Mesenchymal stem cell (in vitro differentiated cells and primary cell): ENCODE results near the gene TUBB2A.

ENCODE experiments used
- DNase-seq: peaks from one replicate; pipeline ENCODE4 v3.0.0-alpha.2; 2013
- H2AFZ ChIP-seq: one replicate; pipeline ENCODE4 v1.6.1; 2013; ENCODE audit warnings: low read depth, mild to moderate bottlenecking, control low read depth, inconsistent platforms, low read length, moderate library complexity
- H2AK5ac ChIP-seq: 2 replicates; pipeline ENCODE4 v1.6.1; 2013; ENCODE audit warnings: low read length, moderate library complexity, mild to moderate bottlenecking, inconsistent platforms; ENCODE audit not compliant: severe bottlenecking
- H2BK120ac ChIP-seq: one replicate; pipeline ENCODE4 v1.6.1; 2013; ENCODE audit warnings: low read depth, mild to moderate bottlenecking, inconsistent platforms, low read length, moderate library complexity
- H2BK12ac ChIP-seq, 2 experiments: one replicate each; pipeline ENCODE4 v1.6.1; 2013; ENCODE audit warnings: inconsistent platforms in 2 of 2, low read length in 2 of 2, mild to moderate bottlenecking in 2 of 2, moderate library complexity in 2 of 2, control low read depth in 1 of 2
- H2BK15ac ChIP-seq: one replicate; pipeline ENCODE4 v1.6.1; 2013; ENCODE audit warnings: mild to moderate bottlenecking, low read depth, inconsistent platforms; ENCODE audit not compliant: poor library complexity, severe bottlenecking
- H2BK5ac ChIP-seq: 2 replicates; pipeline ENCODE4 v1.6.1; 2013; ENCODE audit warnings: low read depth, mild to moderate bottlenecking, low read length, control low read depth, inconsistent platforms; ENCODE audit not compliant: poor library complexity, severe bottlenecking
- H3K14ac ChIP-seq, 2 experiments: one replicate each; pipeline ENCODE4 v1.6.1; 2013; ENCODE audit warnings: inconsistent platforms in 2 of 2, low read length in 2 of 2, control low read depth in 1 of 2, mild to moderate bottlenecking in 1 of 2, moderate library complexity in 1 of 2
- H3K18ac ChIP-seq, 2 experiments: one replicate each; pipeline ENCODE4 v1.6.1; 2013; ENCODE audit warnings: inconsistent platforms in 2 of 2, low read length in 2 of 2, control low read depth in 1 of 2, low read depth in 1 of 2, mild to moderate bottlenecking in 1 of 2
- H3K23ac ChIP-seq, 2 experiments: one replicate each; pipeline ENCODE4 v1.6.1; 2013; ENCODE audit warnings: inconsistent platforms in 2 of 2, low read length in 2 of 2, mild to moderate bottlenecking in 2 of 2, moderate library complexity in 2 of 2, control low read depth in 1 of 2
- H3K27ac ChIP-seq: 2 replicates; pipeline ENCODE4 v1.5.1; 2013; ENCODE audit warnings: mild to moderate bottlenecking, moderate library complexity, low read length, control low read depth, inconsistent platforms; ENCODE audit not compliant: poor library complexity, severe bottlenecking
- H3K27me3 ChIP-seq, 2 experiments: 2 replicates each; pipeline versions ENCODE4 v1.6.1 to v1.7.0; 2013; ENCODE audit warnings: low read length in 2 of 2, mild to moderate bottlenecking in 2 of 2, moderate library complexity in 2 of 2, control low read depth in 1 of 2, inconsistent platforms in 1 of 2; ENCODE audit not compliant: control insufficient read depth in 1 of 2, insufficient read depth in 1 of 2
- H3K36me3 ChIP-seq, 2 experiments: 2 replicates each; pipeline versions ENCODE4 v1.6.1 to v1.7.0; 2013; ENCODE audit warnings: low read length in 2 of 2, control low read depth in 1 of 2, inconsistent platforms in 1 of 2, low read depth in 1 of 2, mild to moderate bottlenecking in 1 of 2; ENCODE audit not compliant: insufficient read depth in 2 of 2, control insufficient read depth in 1 of 2
- H3K4ac ChIP-seq, 2 experiments: one replicate each; pipeline ENCODE4 v1.6.1; 2013; ENCODE audit warnings: inconsistent platforms in 2 of 2, low read length in 2 of 2, mild to moderate bottlenecking in 2 of 2, moderate library complexity in 2 of 2, control low read depth in 1 of 2, low read depth in 1 of 2
- H3K4me1 ChIP-seq: 2 replicates; pipeline ENCODE4 v1.6.1; 2013; ENCODE audit warnings: low read depth, low read length, control low read depth; ENCODE audit not compliant: control insufficient read depth, insufficient read depth
- H3K4me2 ChIP-seq: 2 replicates; pipeline ENCODE4 v1.6.1; 2013; ENCODE audit warnings: low read length, mild to moderate bottlenecking, inconsistent platforms; ENCODE audit not compliant: poor library complexity, severe bottlenecking
- H3K4me3 ChIP-seq, 2 experiments: 2 replicates each; pipeline versions ENCODE4 v1.5.1 to v1.7.0; 2013; ENCODE audit warnings: low read length in 2 of 2, mild to moderate bottlenecking in 2 of 2, control low read depth in 1 of 2, low read depth in 1 of 2; ENCODE audit not compliant: insufficient read depth in 1 of 2
- H3K79me1 ChIP-seq: replicated peaks from 2 replicates; pipeline ENCODE4 v1.6.1; 2013; ENCODE audit warnings: mild to moderate bottlenecking, control low read depth, low read length, inconsistent platforms; ENCODE audit not compliant: poor library complexity, severe bottlenecking
- H3K9ac ChIP-seq: 2 replicates; pipeline ENCODE4 v1.7.0; 2013; ENCODE audit warnings: mild to moderate bottlenecking, low read length, moderate library complexity
- H3K9me3 ChIP-seq: 2 replicates; pipeline ENCODE4 v1.7.0; 2013; ENCODE audit warnings: mild to moderate bottlenecking, low read length; ENCODE audit not compliant: control insufficient read depth
- H4K8ac ChIP-seq: one replicate; pipeline ENCODE4 v1.6.1; 2013; ENCODE audit warnings: inconsistent platforms, mild to moderate bottlenecking, low read length, moderate library complexity
- H4K91ac ChIP-seq: one replicate; pipeline ENCODE4 v1.6.1; 2013; ENCODE audit warnings: mild to moderate bottlenecking, low read length, inconsistent platforms
- WGBS: methylation state at CpG from one replicate; pipeline ENCODE4 v1.1.7; 2013; ENCODE audit warnings: mixed read lengths; 5-methylcytosine and 5-hydroxymethylcytosine counted together

The TUBB2A gene

DNA sequence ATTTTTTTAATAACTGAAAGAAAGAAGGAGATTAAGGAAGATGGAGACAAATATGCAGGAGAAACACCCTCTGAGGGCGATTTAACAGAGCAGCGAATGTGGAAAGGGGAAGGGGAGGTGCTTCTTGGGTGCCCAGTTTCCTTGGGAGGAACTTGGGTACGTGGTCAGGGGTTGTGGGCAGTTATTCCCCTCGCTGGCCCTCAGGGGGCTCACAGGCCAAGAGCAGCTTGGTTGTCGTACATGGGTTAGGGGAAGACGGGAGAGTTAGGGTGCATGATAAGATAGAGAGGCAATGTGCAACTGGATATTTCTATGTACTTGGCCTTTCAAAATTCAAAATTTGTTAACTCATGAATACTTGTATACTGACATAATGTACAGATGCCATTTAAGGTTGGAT, 7.0 kb upstream of the TUBB2A start:
- Histone ChIP-seq H2BK5ac (no peak overlapping the region), H4K91ac (no peak overlapping the region), H3K79me1 (peaks cover under 1% of the 10 kb centered on the region), H3K14ac (no peak overlapping the region), H3K4ac (no peak overlapping the region), H2BK12ac (no peak overlapping the region), H3K27ac (no peak overlapping the region), H3K4me1 (peaks cover 7% of the 10 kb centered on the region), H3K23ac (no peak overlapping the region), H3K27me3 (peaks cover 0 to 3% of the 10 kb centered on the region in 2 experiments), H3K36me3 (peaks cover 2 to 3% of the 10 kb centered on the region in 2 experiments), H3K4me3 (no peak overlapping the region), H3K9me3 (no peaks in the 10 kb centered on the region), H2AFZ (no peak overlapping the region), H3K9ac (no peak overlapping the region), H4K8ac (no peak overlapping the region), H3K18ac (no peak overlapping the region), H2BK120ac (no peak overlapping the region), H2BK15ac (no peak overlapping the region), H2AK5ac (no peak overlapping the region), H3K4me2 (no peak overlapping the region)
- 73% methylated on average over 4 of the region's 6 CpGs for WGBS
- DNase-seq: no peak

DNA sequence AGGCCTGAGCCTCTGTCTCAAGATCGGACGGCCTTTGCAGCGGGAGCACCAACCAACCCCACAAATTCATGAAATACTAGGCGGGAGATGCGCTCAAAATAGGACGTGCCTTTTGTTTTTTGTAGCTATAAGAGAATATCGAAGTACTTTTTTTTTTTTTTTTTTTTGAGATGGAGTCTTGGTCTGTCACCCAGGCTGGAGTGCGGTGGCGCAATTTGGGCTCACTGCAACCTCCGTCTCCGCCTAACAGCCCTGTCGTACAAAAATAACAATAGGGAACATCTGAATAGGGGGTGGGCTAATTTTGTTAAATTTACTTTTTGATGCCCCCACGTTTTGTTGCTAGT, 5.9 kb upstream of the TUBB2A start:
- H3K23ac ChIP-seq: peak overlapping the region in 1 of 2 experiments; percentile 87
- H2BK5ac ChIP-seq: no peak overlapping the region
- H4K8ac ChIP-seq: no peak overlapping the region
- no peak overlapping the region for H3K14ac ChIP-seq
- no peak overlapping the region for H4K91ac ChIP-seq
- DNase-seq: peak; percentile 53
- peak overlapping the region; percentile 68 to 80 for H3K4me3 ChIP-seq
- H3K4ac ChIP-seq: no peak overlapping the region
- peak overlapping the region; percentile 79 for H3K9ac ChIP-seq
- H3K27ac ChIP-seq: peak overlapping the region; percentile 46
- peaks cover 2 to 7% of the 10 kb centered on the region in 2 experiments for H3K36me3 ChIP-seq
- no peak overlapping the region for H2BK12ac ChIP-seq
- H3K9me3 ChIP-seq: no peaks in the 10 kb centered on the region
- under 1% methylated on average over 8 of the region's 13 CpGs for WGBS
- peak overlapping the region; percentile 77 for H3K4me2 ChIP-seq
- no peak overlapping the region for H2AFZ ChIP-seq
- peaks cover 8% of the 10 kb centered on the region for H3K4me1 ChIP-seq
- no peak overlapping the region for H2AK5ac ChIP-seq
- H2BK15ac ChIP-seq: no peak overlapping the region
- H3K79me1 ChIP-seq: peaks cover 5% of the 10 kb centered on the region
- H2BK120ac ChIP-seq: peak overlapping the region; percentile 94
- H3K18ac ChIP-seq: peak overlapping the region in 1 of 2 experiments; percentile 76
- H3K27me3 ChIP-seq: no peaks in the 10 kb centered on the region

DNA sequence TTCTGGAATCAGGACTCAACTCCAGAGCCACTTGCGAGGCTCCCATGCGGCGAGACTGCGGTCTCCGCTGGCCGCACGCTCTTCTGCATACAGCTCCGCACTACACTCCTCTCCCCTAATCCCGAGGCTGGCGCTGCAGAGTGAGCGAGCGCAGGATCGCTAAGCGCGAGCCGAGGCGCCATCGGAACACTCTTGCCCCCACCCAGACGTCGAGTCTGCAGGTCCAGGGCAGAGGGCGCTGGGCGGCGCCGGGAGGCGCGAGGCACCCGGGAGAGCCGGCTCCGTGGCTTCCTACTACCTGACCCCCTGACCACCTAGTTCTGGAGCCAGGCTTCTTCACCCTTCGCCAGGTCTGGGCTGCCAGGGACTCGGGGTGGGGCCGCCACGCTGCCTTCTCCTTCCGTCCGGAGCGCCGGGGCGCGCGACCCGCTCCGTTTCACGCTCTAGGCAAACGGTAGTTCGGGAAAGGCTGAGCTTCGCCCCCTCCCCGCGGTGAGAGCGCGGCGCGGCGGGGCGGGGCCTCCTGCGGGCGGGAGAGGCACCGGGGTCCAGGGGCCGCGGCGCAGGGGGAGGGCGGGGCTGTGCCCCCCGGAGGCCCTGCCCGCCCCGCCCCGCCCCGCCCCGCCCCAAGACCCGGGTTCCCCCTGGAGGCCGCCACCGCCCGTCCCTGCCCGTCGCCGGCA, 5.4 kb upstream of the TUBB2A start:
- peak overlapping the region; percentile 58 for H3K27ac ChIP-seq
- no peaks in the 10 kb centered on the region for H3K9me3 ChIP-seq
- H3K4ac ChIP-seq: peak overlapping the region; percentile 89 to 92
- under 1% methylated on average over 32 of the region's 74 CpGs for WGBS
- H3K23ac ChIP-seq: peak overlapping the region in 1 of 2 experiments; percentile 91
- H3K79me1 ChIP-seq: peaks cover 5% of the 10 kb centered on the region
- peak overlapping the region; percentile 86 to 99 for H3K18ac ChIP-seq
- no peaks in the 10 kb centered on the region for H3K27me3 ChIP-seq
- H4K8ac ChIP-seq: peak overlapping the region; percentile 98
- peak overlapping the region; percentile 62 to 83 for H2BK12ac ChIP-seq
- H2BK15ac ChIP-seq: peak overlapping the region; percentile 85
- peaks cover 2 to 7% of the 10 kb centered on the region in 2 experiments for H3K36me3 ChIP-seq
- peak overlapping the region; percentile 77 for H3K4me2 ChIP-seq
- peak overlapping the region; percentile 91 for H4K91ac ChIP-seq
- peaks cover 8% of the 10 kb centered on the region for H3K4me1 ChIP-seq
- H2AFZ ChIP-seq: peak overlapping the region; percentile 86
- H2BK5ac ChIP-seq: no peak overlapping the region
- H3K4me3 ChIP-seq: peak overlapping the region; percentile 78 to 80
- H2AK5ac ChIP-seq: no peak overlapping the region
- peak; percentile 89 for DNase-seq
- peak overlapping the region; percentile 94 for H2BK120ac ChIP-seq
- H3K14ac ChIP-seq: peak overlapping the region in 1 of 2 experiments; percentile 89
- peak overlapping the region; percentile 82 for H3K9ac ChIP-seq

DNA sequence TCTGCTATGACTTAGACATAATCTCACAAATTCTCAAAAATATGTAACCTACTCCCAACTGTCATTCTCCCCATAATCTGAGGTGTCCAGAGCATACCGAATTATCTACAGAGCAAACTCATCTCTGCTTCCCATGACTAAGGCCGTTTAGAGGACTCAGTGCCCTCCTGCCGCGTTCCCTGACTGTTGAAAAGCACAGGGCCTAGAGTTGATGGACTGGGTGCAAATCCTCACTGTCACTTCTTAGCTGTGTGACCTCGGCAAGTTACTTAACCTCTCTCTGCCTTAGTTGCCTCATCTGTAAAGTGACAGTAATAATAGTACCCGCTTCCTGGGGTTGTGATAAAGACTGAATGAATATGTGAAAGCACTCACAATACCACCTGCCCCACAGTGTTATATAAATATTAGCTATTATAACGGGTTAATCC, 4.7 kb upstream of the TUBB2A start:
- peak overlapping the region; percentile 5 for H3K27ac ChIP-seq
- no peak overlapping the region for H4K91ac ChIP-seq
- WGBS: 16% methylated on average over 4 of the region's 7 CpGs

More for the DNA sequence above, 4.7 kb upstream of the TUBB2A start:
- Histone ChIP-seq H4K8ac (no peak overlapping the region), H3K79me1 (peaks cover 5% of the 10 kb centered on the region), H3K4me3 (no peak overlapping the region), H3K14ac (peak overlapping the region in 1 of 2 experiments; percentile 46), H2BK12ac (peak overlapping the region in 1 of 2 experiments; percentile 81), H3K9me3 (no peaks in the 10 kb centered on the region), H3K23ac (no peak overlapping the region), H2AK5ac (no peak overlapping the region), H3K36me3 (peaks cover 2 to 7% of the 10 kb centered on the region in 2 experiments), H2BK120ac (no peak overlapping the region), H2BK5ac (no peak overlapping the region), H3K9ac (no peak overlapping the region), H3K18ac (peak overlapping the region in 1 of 2 experiments; percentile 89), H3K27me3 (no peaks in the 10 kb centered on the region), H2AFZ (no peak overlapping the region), H3K4me2 (peak overlapping the region; percentile 1), H3K4ac (peak overlapping the region in 1 of 2 experiments; percentile 72), H3K4me1 (peaks cover 8% of the 10 kb centered on the region), H2BK15ac (no peak overlapping the region)
- peak; percentile 60 for DNase-seq
